NCI-H748 treated with DMSO at 0.1 percent for 48 hours (cell line): ENCODE measurements around the gene ALPL.
"Not testable (repeated sequence)": the region's sequence is repeated elsewhere in the genome, so short reads cannot be mapped to it uniquely, and the experiment has no call there.

ENCODE experiments used
- DNase-seq: peaks from one replicate; lab custom pipeline; 2025; lab: John Stamatoyannopoulos, UW

The ALPL gene

DNA sequence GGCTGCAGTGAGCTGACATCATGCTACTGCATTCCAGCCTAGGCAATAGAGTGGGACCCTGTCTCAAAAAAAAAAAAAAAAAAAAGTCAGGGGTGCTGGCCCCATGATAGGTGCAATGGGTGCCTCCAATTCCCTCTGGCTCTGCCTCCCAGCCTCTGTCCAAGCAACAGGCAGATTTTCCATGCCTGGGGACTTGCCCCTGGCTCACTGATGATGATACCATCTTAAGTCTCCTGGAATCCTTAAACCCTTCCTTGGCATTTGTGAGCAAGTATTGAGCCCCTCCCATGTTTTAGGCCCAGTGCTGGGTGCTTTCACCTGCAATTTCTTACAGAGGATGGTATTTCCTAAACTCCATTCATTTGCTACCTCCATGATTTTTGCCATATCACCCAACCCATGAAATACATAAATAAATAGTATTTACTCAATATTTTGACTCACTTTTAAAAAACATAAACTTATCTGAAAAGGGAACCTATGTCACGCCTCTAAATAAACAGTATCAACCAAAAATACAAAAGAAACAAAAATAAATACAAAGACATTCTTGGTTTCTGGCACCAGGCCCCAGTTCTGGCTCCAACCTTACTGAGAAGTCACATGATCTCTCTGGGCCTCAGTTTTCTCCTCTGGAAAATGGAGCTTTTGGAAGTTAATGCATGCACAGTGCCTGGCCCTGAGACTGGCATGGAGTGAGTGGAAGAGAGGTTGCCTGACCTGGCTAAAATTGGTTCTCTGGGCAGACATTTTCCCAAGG, 1.5 kb upstream of the ALPL start:
- no peak for DNase-seq

GRCh38 chr1:21508580-21509350, 458 bp upstream of the ALPL start:
- no peak for DNase-seq

DNA sequence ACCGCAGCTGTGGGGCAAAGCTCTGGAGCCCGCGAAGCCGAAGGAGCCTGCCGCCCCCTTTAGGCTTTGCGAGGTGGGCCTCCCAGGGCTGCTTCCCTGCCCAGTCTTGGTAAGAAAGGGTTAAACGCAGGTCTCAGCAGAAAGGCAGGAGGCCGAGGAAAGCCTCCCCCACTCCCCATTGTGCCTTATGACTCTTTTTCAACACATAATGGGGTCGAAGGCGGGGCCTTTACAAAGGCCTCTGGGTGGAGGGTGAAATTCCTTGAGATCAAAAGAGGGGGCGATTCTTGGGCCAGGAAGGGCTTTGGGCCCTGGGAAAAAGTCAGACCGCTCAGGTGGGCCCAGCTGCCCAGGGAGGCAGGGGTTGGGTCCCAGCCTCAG, 880 bp downstream of the ALPL start:
- no peak for DNase-seq

DNA sequence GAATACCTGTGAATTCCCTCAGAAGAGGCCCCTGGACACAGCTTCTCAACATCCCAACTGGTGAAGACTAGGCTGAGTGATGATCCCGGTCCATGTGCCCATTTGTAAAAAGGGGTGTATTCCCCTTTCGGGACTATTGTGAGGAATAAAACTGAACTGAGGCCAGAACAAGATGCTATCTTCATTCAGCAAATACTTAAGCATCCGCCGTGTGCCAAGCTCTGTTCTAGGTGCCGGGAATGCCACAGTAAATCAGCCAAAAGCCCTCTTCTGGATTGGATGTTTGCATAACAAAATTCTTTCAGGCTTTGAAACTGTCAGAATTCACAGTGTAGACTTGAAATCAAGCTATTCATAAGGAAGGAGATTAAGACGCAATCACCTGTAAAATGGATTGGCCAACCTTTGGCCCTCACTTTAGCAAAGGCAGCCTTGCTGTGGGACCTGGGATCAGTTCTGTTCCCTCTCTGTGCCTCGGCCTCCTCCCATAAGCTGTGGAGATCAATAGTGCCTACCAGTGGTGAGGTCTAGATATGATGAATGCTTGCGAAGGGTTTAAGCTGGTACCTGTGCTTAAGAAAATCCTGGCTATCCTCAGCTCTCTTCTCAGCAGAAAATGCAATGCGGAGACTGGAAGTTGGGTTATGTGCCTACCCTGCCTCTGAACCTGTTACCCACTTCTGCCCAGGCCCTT, 1.8 kb downstream of the ALPL start:
- DNase-seq = no peak

DNA sequence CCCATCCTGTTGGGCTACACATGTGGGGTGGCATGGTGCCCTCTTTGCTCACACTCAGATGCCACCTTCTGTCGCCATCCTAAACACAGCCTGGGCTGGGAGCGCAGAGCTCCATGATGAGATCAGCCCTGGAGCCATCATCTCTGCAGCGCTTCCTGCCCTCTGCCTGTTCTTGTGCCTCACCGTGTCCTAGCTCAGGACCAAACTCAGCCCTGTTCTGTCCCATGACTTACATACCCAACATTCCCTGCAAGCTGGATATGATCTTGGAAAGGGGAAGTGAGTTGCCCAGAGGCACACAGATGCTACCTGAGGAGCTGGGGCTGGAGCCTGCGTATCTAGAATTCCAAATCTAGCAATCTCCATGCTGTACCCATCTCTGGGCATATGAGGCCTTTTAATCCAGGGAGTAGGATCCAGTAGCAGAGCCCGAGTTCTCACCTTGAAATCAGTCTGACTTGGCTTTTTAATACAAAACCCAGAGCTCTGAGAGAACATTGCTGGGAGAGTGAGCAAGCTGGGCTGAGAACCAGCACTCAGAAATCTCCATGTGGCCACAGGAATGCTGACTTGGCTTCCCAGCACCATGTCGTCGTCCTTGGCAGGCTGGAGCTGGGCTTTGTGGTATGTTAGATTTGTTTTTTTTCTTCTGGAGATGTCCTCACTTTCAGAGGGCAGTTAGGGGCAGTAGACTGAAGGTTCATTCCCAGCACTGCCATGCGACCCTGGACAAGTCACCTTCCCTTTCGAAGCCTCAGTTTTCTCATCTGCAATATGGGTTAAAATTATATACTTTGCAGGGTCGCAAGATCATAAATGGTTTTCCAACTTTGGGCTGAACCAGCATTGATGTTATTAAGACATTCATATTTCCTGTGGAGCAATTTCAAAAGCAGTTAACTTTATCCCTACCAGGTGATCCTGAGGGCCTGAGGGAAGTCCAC, 2.6 kb downstream of the ALPL start:
- DNase-seq = no peak

DNA sequence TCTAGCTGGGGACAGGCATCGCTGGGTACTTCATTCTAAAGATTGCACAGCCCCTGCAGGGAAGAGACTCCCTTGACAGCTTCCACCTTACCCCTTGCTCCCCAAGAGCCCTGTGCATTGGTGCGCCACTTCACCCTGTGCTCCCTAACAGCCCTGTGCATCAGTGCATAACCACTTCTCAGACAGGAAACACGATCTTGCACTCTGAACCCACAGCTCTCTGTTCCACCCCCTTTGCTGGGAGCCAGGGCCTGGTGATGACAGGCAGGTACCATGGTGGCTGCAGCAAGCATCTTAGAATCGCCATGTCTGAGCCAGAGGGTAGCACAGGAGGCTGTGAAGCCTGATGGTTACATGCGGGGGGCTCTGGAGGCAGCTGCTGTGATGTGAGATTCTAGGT, 5.0 kb downstream of the ALPL start:
- DNase-seq = no peak

DNA sequence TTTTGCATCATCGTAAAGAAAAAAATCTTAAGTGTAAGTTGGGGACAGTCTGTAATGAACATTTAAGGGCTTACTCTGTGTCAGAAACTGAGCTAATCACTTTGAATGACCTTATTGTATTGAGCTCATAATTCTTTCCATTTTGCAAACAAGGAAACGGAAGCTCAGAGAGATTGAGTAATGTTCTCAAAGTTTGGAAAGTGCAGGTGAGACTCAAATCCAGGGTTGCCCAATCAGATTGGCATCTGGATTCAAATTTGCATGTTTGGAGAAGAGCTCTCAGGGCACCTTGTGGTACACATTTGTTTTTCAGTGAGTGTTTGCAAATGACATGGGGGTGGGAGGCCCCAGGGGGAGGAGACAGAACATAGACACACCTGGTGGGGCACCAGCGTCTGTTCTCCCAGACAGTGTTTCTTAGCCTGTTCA, 8.0 kb downstream of the ALPL start:
- no peak for DNase-seq

DNA sequence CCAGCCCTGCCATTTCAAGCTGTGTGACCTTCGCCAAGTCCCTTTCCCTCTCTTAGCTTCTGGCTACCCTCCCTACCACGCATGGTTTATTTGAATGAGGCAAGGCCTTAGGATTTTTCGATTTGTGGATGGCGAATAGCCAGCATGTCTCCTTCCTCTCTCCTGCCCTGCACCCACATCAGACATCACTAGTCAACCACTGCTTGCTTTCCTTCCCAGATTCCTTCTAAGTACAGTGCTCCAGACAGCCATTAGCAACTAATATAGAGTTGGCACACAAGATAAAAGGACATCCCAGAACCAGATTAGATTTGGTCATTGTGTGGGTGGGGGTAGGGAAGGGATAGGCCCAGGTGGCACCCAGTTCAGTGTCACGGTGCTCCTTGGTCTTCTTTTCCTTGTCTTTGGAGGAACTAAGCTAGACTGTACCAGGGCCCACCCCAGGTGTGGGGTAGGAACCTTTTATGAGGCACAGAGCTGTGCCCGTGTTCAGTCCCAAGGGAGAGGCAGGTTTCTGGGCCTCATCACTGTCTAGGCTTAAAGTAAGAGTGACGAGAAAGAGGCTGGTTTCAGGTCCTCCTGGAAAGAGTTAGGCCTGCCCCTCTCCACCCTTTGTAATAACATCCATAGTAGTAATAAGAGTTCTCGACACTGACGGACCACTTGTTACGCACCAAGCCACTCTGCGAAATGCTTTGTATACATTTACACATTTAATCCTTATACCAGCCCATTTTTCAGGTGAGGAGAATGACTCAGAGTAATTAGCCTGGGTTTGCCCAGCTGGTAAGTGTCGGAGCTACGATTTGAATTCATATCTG, 8.6 kb downstream of the ALPL start:
- DNase-seq = no peak

DNA sequence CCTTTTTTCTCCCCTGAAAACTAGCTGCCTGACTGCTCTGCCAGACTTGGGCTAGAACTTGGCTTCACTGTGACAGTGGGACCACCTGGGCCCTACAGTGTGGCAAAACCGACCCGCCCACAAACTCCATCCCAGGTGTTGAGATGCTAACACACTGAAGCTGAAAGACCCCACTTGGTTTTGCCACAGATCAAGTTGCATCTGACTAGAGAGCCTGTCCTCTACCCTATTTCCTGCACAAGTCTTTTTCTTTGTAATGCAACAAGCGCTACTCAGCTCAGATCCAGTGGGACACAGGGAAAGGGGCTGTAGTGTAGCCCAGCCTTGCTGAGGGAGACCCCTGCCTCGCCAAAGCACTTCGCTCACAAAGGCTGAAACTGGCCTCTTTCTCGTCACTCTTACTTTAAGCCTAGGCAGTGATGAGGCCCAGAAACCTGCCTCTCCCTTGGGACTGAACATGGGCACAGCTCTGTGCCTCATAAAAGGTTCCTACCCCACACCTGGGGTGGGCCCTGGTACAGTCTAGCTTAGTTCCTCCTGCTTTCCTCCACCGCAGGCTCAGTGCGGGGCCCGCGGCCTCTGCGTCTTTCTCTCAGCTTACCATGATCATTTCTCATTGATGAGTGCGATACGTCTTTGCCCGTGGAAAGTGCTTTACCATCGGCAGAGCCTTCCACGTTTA, 9.7 kb downstream of the ALPL start:
- DNase-seq = no peak

GRCh38 chr1:21519486-21520070, 10.4 kb downstream of the ALPL start:
- not testable (repeated sequence) for DNase-seq

GRCh38 chr1:21520899-21521716, 11.9 kb downstream of the ALPL start:
- no peak for DNase-seq

DNA sequence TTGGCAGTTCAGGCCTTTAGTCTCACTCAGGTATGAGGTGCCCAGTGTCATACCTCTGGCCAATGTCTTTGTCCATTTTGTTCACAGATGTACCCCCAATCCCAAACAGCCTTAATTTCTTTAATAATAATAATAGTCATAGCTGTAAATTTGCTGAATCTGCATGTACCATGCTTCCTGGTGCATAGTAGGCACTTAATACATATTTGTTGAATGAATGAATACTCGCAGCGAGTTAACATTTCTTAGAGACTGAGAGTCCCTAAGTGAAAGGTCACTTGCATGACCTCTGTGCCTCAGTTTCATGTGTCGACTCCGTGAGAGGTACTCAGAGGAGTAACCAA, 12.5 kb downstream of the ALPL start:
- no peak for DNase-seq

- no peak for DNase-seq
Measured at GRCh38 chr1:21522525-21523038, 13.4 kb downstream of the ALPL start.

GRCh38 chr1:21523297-21523813, 14.1 kb downstream of the ALPL start:
- DNase-seq = no peak

GRCh38 chr1:21524220-21524619, 15.0 kb downstream of the ALPL start:
- DNase-seq = no peak

- no peak for DNase-seq
Measured at GRCh38 chr1:21524686-21525339, 15.6 kb downstream of the ALPL start.

- no peak for DNase-seq
Measured at GRCh38 chr1:21525340-21525717, 16.1 kb downstream of the ALPL start.

DNA sequence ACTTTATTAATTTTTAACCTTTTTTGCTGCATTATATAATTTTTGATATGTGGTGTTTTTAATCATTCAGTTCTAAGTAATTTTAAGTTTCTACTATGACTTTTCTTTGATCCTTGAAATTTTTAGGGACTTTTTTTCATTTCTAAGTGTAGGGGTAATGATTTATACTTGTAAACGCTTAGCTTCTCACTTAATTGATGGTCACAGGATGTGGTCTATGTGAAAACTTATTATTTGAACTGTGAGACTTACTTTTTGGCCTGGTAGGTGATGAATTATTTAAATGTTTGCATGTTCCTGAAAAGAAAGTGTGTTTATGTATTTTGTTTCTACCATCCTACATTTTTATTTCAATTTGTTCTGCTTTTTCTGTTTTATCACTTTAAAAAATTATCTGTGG, 17.2 kb downstream of the ALPL start:
- DNase-seq = no peak
